ENCODE measurements around the gene FBXO8. TPM values are rescaled to one million over a fixed set of nuclear protein-coding genes. Genes with fewer than 3 reads are reported as not detected.

The FBXO8 gene
- total RNA-seq, 4 donors from 2014 or later = 14.3 to 61.9 (median 37.2) TPM

DNA sequence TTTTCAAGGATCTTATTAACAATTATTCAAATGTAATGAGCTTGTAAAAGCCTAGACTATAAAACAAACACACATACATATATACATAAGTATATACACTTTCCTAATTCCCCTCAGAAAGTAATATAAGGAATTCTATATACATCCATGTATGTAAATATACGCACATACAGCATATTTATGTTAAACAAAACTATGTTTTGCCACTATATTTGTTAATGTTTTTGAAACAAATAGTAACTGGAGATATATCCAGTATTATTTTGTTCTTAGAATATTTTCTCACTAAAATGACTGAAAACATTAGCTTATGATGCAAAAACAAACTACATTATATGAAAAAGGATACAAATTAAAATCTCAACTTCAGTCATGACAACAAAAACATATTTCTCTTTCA is 85.1 kb downstream of the FBXO8 start:
- DNase-seq = no peak
- intact Hi-C loops (cut with DNase I; ENCODE audit: low total_unique reads) = no loop called here
- no peaks in the 10 kb centered on the region for H3K36me3 ChIP-seq
- H3K4me1 ChIP-seq = no peaks in the 10 kb centered on the region
- no peak overlapping the region for H3K4me3 ChIP-seq
- H3K9me3 ChIP-seq = no peaks in the 10 kb centered on the region
- TF ChIP-seq, protein P1, sequence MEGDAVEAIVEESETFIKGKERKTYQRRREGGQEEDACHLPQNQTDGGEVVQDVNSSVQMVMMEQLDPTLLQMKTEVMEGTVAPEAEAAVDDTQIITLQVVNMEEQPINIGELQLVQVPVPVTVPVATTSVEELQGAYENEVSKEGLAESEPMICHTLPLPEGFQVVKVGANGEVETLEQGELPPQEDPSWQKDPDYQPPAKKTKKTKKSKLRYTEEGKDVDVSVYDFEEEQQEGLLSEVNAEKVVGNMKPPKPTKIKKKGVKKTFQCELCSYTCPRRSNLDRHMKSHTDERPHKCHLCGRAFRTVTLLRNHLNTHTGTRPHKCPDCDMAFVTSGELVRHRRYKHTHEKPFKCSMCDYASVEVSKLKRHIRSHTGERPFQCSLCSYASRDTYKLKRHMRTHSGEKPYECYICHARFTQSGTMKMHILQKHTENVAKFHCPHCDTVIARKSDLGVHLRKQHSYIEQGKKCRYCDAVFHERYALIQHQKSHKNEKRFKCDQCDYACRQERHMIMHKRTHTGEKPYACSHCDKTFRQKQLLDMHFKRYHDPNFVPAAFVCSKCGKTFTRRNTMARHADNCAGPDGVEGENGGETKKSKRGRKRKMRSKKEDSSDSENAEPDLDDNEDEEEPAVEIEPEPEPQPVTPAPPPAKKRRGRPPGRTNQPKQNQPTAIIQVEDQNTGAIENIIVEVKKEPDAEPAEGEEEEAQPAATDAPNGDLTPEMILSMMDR (IDR thresholded peaks at IDR 0.05) = no peak
- no peak for TF ChIP-seq POLR2A (IDR thresholded peaks at IDR 0.05)
- no peak overlapping the region for H3K27ac ChIP-seq
- peaks cover 0 to 41% of the 10 kb centered on the region in 2 donors for H3K27me3 ChIP-seq

DNA sequence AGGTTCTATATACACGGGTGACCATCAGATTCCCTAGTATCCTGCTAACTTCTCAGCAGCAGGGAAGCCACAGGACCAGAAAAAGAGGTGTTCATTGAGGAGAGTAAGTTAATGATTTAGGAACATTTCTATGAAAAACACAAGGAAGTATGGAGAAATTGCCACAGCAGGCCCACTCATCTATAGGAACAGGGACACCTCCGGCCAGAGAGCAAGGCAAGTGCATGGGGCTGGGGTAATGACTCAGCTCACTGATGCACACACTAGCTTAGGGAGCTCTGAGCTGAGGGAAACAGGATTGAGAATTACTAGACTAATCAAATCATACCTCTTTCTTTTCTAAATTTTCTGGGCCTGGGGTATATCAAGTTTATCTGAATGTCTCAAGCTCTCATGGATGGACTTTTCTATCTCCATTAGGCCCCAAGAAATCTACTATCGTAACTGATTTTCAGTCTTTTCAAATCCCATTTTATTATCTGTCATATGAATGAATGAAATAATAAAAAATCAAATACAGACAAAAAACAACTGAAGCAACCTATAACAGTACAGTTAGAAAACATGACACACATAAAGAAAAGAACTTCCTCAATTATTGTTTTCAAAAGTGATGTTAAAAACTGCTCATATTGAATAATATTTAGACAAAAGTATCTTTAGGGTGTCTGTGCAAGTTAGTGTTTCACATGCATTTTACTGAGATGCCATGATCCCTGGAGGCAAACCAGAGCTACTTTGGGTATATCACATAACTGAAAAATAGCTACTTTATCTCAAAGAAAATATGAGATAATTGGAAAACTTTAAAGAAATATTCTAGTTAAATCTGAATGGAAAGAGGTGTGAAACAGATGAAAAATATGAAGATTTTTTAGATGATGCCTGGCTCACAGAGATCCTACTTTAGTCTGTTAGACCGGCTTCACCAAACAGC is 89.8 kb downstream of the FBXO8 start:
- Histone ChIP-seq H3K4me1 (no peaks in the 10 kb centered on the region), H3K4me3 (no peak overlapping the region), H3K27ac (no peak overlapping the region), H3K27me3 (no peaks in the 10 kb centered on the region), H3K36me3 (no peaks in the 10 kb centered on the region), H3K9me3 (no peaks in the 10 kb centered on the region)
- TF ChIP-seq POLR2A (IDR thresholded peaks at IDR 0.05) = no peak
- TF ChIP-seq, protein P1 (IDR thresholded peaks at IDR 0.05) = no peak
- DNase-seq = no peak
- intact Hi-C loops (cut with DNase I; ENCODE audit: low total_unique reads) = no loop called here

DNA sequence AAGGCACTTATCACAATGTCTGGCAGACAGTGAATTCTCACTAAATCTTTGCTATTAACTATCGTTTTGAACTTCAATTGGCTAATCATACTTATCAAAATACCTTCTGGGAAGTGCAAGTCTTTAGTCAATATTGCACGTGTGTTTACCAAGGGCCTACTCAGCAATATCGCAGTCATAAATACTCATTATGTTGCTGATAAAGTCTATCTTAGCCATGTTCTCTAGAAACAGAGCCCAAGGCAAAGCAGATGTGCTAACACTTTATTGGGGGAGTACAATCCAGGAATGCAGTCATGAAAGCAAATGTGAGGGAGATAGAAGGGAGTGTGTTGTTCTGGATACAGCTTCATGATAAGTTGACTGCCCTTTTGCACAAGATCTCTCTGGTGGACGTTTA is 90.5 kb downstream of the FBXO8 start:
- no peaks in the 10 kb centered on the region for H3K27me3 ChIP-seq
- H3K9me3 ChIP-seq = no peaks in the 10 kb centered on the region
- TF ChIP-seq, protein P1 (IDR thresholded peaks at IDR 0.05) = no peak
- no peak for TF ChIP-seq POLR2A (IDR thresholded peaks at IDR 0.05)
- no peak overlapping the region for H3K4me3 ChIP-seq
- no peak overlapping the region for H3K27ac ChIP-seq
- intact Hi-C loops (cut with DNase I; ENCODE audit: low total_unique reads) = no loop called here
- no peak for DNase-seq
- H3K36me3 ChIP-seq = no peaks in the 10 kb centered on the region
- no peaks in the 10 kb centered on the region for H3K4me1 ChIP-seq

DNA sequence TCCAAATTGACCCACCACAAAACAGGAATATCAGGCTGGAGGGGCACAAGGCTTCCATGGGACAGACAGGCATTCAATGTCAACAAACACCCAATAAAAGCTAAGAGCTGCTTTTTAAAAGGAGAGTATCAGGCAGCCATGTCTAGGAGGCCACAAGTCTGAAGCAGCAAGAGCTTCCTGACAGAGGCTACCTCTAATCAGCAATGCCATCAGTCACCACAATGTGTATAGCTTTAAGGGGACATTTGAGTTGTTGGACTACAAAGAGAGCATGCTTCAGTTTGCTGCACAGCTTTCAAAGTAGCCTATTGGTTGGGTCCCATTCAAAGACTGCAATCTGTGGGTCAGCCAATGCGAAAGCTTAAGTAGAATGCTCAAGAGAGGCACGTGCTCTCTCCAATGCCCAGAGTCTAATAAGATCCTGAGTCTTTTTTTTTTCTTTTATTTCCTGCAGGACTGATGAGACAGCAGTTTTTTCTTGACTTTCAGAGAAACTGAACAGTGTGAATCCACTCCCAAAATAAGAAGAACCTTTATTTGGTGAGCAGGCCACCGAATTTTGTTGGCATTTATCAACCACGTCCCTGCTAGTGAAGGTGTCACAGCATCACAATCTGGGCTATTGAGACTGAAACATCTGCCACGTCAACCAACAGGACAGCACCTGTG is 92.5 kb downstream of the FBXO8 start:
- Histone ChIP-seq H3K9me3 (no peaks in the 10 kb centered on the region), H3K27ac (no peak overlapping the region), H3K27me3 (no peaks in the 10 kb centered on the region), H3K36me3 (no peaks in the 10 kb centered on the region), H3K4me3 (no peak overlapping the region), H3K4me1 (no peaks in the 10 kb centered on the region)
- no peak for DNase-seq
- intact Hi-C loops (cut with DNase I; ENCODE audit: low total_unique reads) = no loop called here
- no peak for TF ChIP-seq POLR2A (IDR thresholded peaks at IDR 0.05)
- TF ChIP-seq, protein P1 (IDR thresholded peaks at IDR 0.05) = no peak

Measured in uterus (tissue), 4 donors.